GM23338 (cell line): Measurements from ENCODE around the gene RGMB. TPM values are rescaled to one million over a fixed set of nuclear protein-coding genes. Genes with fewer than 3 reads are reported as not detected.

ENCODE experiments used
- ATAC-seq: fragments of 200-7000 bp; cut with Tn5 transposase; 3 replicates; pipeline ENCODE4 v1.9.1; 2020
- DNase-seq: peaks from one replicate; pipeline ENCODE4 v3.0.0-alpha.2; 2015; ENCODE audit warnings: low spot score
- H2AFZ ChIP-seq: fragments of 200-600 bp; sonication (generic); 2 replicates; pipeline ENCODE4 v1.8.0; 2016; ENCODE audit warnings: antibody characterized with exemption, mild to moderate bottlenecking, moderate library complexity
- H3F3A ChIP-seq: fragments of 200-600 bp; sonication (generic); replicated peaks from 2 replicates; pipeline ENCODE4 v1.8.0; 2017; ENCODE audit warnings: antibody characterized with exemption, mixed run types, low read depth
- H3K27ac ChIP-seq: fragments of 200-600 bp; sonication (generic); 2 replicates; pipeline ENCODE4 v1.6.1; 2016; ENCODE audit warnings: low read depth
- H3K27me3 ChIP-seq: fragments of 200-600 bp; sonication (generic); 2 replicates; pipeline ENCODE4 v1.8.0; 2016; ENCODE audit warnings: mild to moderate bottlenecking, mixed run types, moderate library complexity; ENCODE audit not compliant: insufficient read depth
- H3K36me3 ChIP-seq: fragments of 200-600 bp; sonication (generic); 2 replicates; pipeline ENCODE4 v1.8.0; 2016; ENCODE audit warnings: mild to moderate bottlenecking; ENCODE audit not compliant: insufficient read depth
- H3K4me1 ChIP-seq: fragments of 200-600 bp; sonication (generic); 2 replicates; pipeline ENCODE4 v1.8.0; 2016; ENCODE audit warnings: mild to moderate bottlenecking, moderate library complexity; ENCODE audit not compliant: insufficient read depth
- H3K4me2 ChIP-seq: fragments of 200-600 bp; sonication (generic); 2 replicates; pipeline ENCODE4 v1.7.1; 2017; ENCODE audit warnings: mixed run types
- H3K4me3 ChIP-seq: fragments of 200-600 bp; sonication (generic); 2 replicates; pipeline ENCODE4 v1.6.1; 2016; ENCODE audit warnings: mixed run types
- H3K79me2 ChIP-seq: fragments of 200-600 bp; sonication (generic); replicated peaks from 2 replicates; pipeline ENCODE4 v1.8.0; 2017; ENCODE audit warnings: mild to moderate bottlenecking; ENCODE audit not compliant: insufficient read depth
- H3K9me2 ChIP-seq: fragments of 200-600 bp; sonication (generic); 2 replicates; pipeline ENCODE4 v1.8.0; 2017; ENCODE audit not compliant: insufficient read depth
- H4K20me1 ChIP-seq: fragments of 200-600 bp; sonication (generic); replicated peaks from 2 replicates; pipeline ENCODE4 v1.8.0; 2017; ENCODE audit warnings: mild to moderate bottlenecking; ENCODE audit not compliant: insufficient read depth
- H3K27ac Mint-ChIP-seq: 2 replicates; pipeline ENCODE4 v1.8.0; 2020; ENCODE audit warnings: inconsistent platforms, mild to moderate bottlenecking, moderate library complexity, mixed read lengths
- H3K27me3 Mint-ChIP-seq: 3 replicates; pipeline ENCODE4 v1.8.0; 2022; ENCODE audit warnings: low read depth, mild to moderate bottlenecking, moderate library complexity, mixed read lengths, inconsistent platforms; ENCODE audit not compliant: insufficient read depth, poor library complexity
- H3K36me3 Mint-ChIP-seq: 3 replicates; pipeline ENCODE4 v1.8.0; 2021; ENCODE audit warnings: low read depth, mild to moderate bottlenecking, inconsistent platforms, moderate library complexity, mixed read lengths
- H3K4me1 Mint-ChIP-seq: 3 replicates; pipeline ENCODE4 v1.8.0; 2020; ENCODE audit warnings: mild to moderate bottlenecking, inconsistent platforms, mixed read lengths
- H3K4me3 Mint-ChIP-seq: 3 replicates; pipeline ENCODE4 v1.8.0; 2021; ENCODE audit warnings: moderate library complexity, mild to moderate bottlenecking, inconsistent platforms, mixed read lengths
- H3K9me3 Mint-ChIP-seq: 3 replicates; pipeline ENCODE4 v1.8.0; 2020; ENCODE audit warnings: moderate library complexity, mild to moderate bottlenecking, inconsistent platforms, mixed read lengths
- CREB1 ChIP-seq: fragments of 250-450 bp; sonication (Bioruptor Pico); IDR thresholded peaks from 2 replicates; pipeline ENCODE4 v1.5.0; 2020; ENCODE audit warnings: low read depth, mild to moderate bottlenecking, moderate library complexity
- CTCF ChIP-seq, 2 experiments: fragments of 200-600 bp in 1 of 2; sonication (generic) in 1 of 2; conservative IDR thresholded peaks; 2 replicates each; pipeline versions ENCODE4 v1.5.1 to v1.6.1; 2016 to 2017; ENCODE audit warnings: antibody characterized with exemption in 2 of 2, low read depth in 2 of 2, mild to moderate bottlenecking in 2 of 2, moderate library complexity in 1 of 2
- EZH2 ChIP-seq: fragments of 200-600 bp; sonication (generic); IDR thresholded peaks from one replicate; pipeline ENCODE4 v1.8.0; 2017; ENCODE audit warnings: antibody characterized with exemption, mild to moderate bottlenecking, low read depth; ENCODE audit not compliant: unreplicated experiment
- EZH2phosphoT487 ChIP-seq: fragments of 200-600 bp; sonication (generic); IDR thresholded peaks from one replicate; pipeline ENCODE4 v1.8.1; 2018; ENCODE audit warnings: antibody characterized with exemption; ENCODE audit not compliant: unreplicated experiment
- JUNB ChIP-seq: IDR thresholded peaks from one replicate; pipeline ENCODE4 v1.6.1; 2016; ENCODE audit warnings: antibody characterized with exemption; ENCODE audit not compliant: unreplicated experiment
- NANOG ChIP-seq: IDR thresholded peaks from 2 replicates; pipeline ENCODE4 v1.6.1; 2016; ENCODE audit warnings: antibody characterized with exemption, borderline replicate concordance
- POLR2AphosphoS5 ChIP-seq: IDR thresholded peaks from 2 replicates; pipeline ENCODE4 v1.6.1; 2016; ENCODE audit warnings: antibody characterized with exemption, low read depth
- ZNF114 ChIP-seq: fragments of 250-450 bp; sonication (Bioruptor Pico); IDR thresholded peaks from 2 replicates; pipeline ENCODE4 v1.5.0; 2020; ENCODE audit warnings: mild to moderate bottlenecking, moderate library complexity
- ZNF331 ChIP-seq: fragments of 250-450 bp; sonication (Bioruptor Pico); IDR thresholded peaks from 2 replicates; pipeline ENCODE4 v1.5.0; 2020; ENCODE audit warnings: low read depth, mild to moderate bottlenecking, moderate library complexity
- ZNF462 ChIP-seq: fragments of 250-450 bp; sonication (Bioruptor Pico); IDR thresholded peaks from 2 replicates; pipeline ENCODE4 v1.5.0; 2020; ENCODE audit warnings: mild to moderate bottlenecking, moderate library complexity
- polyA plus RNA-seq: library from polyadenylated mRNA; unstranded; fragments of >200 nt; fragmentation: Nextera tagmentation; extraction: Ambion mirVana; gene quantifications from 2 replicates; pipeline ENCODE4 v1.2.1, GENCODE V29; 2016
- total RNA-seq: library from RNA; depleted of rRNA; stranded (reverse); fragments of >200 nt; shearing (Covaris generic); gene quantifications from 2 replicates; pipeline ENCODE4 v1.2.3, GENCODE V29; 2014

Gene RGMB
- total and polyA plus RNA-seq, 2 experiments from 2014 or later = 21.7 to 34.3 TPM

- peak; percentile 93 to 96 for TF ChIP-seq CTCF (conservative IDR thresholded peaks at IDR 0.05; ENCODE audit: low read depth in 2 of 2)
- 0 out of 2 replicates have a peak, but pooled peaks have one; percentile 34 for TF ChIP-seq POLR2AphosphoS5
- TF ChIP-seq ZNF331 (CRISPR knock-in tag) = no peak
- TF ChIP-seq JUNB = no peak
- no peak for TF ChIP-seq ZNF114 (CRISPR knock-in tag)
- 0 out of 2 replicates have a peak, but pooled peaks have one; percentile 38 for TF ChIP-seq ZNF462 (CRISPR knock-in tag)
These were observed 5.1 kb upstream of the RGMB start (continued) for GRCh38 chr5:98768160-98768959.

GRCh38 chr5:98768960-98769209, 4.6 kb upstream of the RGMB start:
- Mint-ChIP-seq H3K4me1 (peaks cover 37% of the 10 kb centered on the region), H3K9me3 (peaks cover 2% of the 10 kb centered on the region; the same call in 1 of the 3 replicates), H3K27me3 (peaks cover 44% of the 10 kb centered on the region), H3K27ac (no peak overlapping the region), H3K4me3 (peak overlapping the region; percentile 93), H3K36me3 (no peaks in the 10 kb centered on the region; the same call in 2 of the 3 replicates)
- H4K20me1 ChIP-seq = peaks cover 7% of the 10 kb centered on the region; the same call in 1 of the 2 replicates
- H3F3A ChIP-seq = peaks cover 12% of the 10 kb centered on the region; the same call in 1 of the 2 replicates
- no peaks in the 10 kb centered on the region for H3K9me2 ChIP-seq
- peaks cover 45% of the 10 kb centered on the region for H3K27me3 ChIP-seq
- no peak for DNase-seq
- peak overlapping the region; percentile 44 for H2AFZ ChIP-seq
- H3K4me2 ChIP-seq = peak overlapping the region; percentile 88
- no peaks in the 10 kb centered on the region for H3K36me3 ChIP-seq
- peak overlapping the region; percentile 75 for H3K4me3 ChIP-seq
- peaks cover 14% of the 10 kb centered on the region for H3K4me1 ChIP-seq
- no peak for ATAC-seq
- H3K79me2 ChIP-seq = no peaks in the 10 kb centered on the region
- no peak overlapping the region for H3K27ac ChIP-seq
- no peak for TF ChIP-seq EZH2
- TF ChIP-seq NANOG = no peak
- no peak for TF ChIP-seq POLR2AphosphoS5
- no peak for TF ChIP-seq EZH2phosphoT487
- TF ChIP-seq ZNF331 (CRISPR knock-in tag) = no peak
- no peak for TF ChIP-seq CREB1
